Liver (tissue), 3 donors: ENCODE results near the gene HNRNPH3.

Source experiments
- CTCF ChIP-seq: fragments of 150-350 bp; IDR thresholded peaks from 2 replicates; pipeline ENCODE4 v1.5.1; 2017; ENCODE audit warnings: improper control_type of control experiment, low read depth, low read length; ENCODE audit not compliant: missing input control
- JUND ChIP-seq, 2 donors: IDR thresholded peaks; 2 replicates each; pipeline ENCODE4 v1.6.1; 2016; ENCODE audit warnings: antibody characterized with exemption in 2 of 2
- RAD21 ChIP-seq, 2 donors: IDR thresholded peaks; 2 replicates each; pipeline ENCODE4 v1.6.1; 2016; ENCODE audit warnings: antibody characterized with exemption in 2 of 2, mild to moderate bottlenecking in 2 of 2
- REST ChIP-seq: IDR thresholded peaks from 2 replicates; pipeline ENCODE4 v1.6.1; 2016; ENCODE audit warnings: antibody characterized with exemption, mild to moderate bottlenecking
- RXRA ChIP-seq, 2 donors: IDR thresholded peaks; 2 replicates each; pipeline ENCODE4 v1.6.1; 2017 to 2018; ENCODE audit warnings: antibody characterized with exemption in 2 of 2, mild to moderate bottlenecking in 1 of 2
- SP1 ChIP-seq: IDR thresholded peaks from 2 replicates; pipeline ENCODE4 v1.6.1; 2018; ENCODE audit warnings: antibody characterized with exemption, mild to moderate bottlenecking
- TAF1 ChIP-seq: conservative IDR thresholded peaks from 2 replicates; pipeline ENCODE4 v1.6.1; 2016; ENCODE audit warnings: antibody characterized with exemption, mild to moderate bottlenecking
- YY1 ChIP-seq: IDR thresholded peaks from 2 replicates; pipeline ENCODE4 v1.6.1; 2016; ENCODE audit warnings: antibody characterized with exemption, mild to moderate bottlenecking
- ZBTB33 ChIP-seq: IDR thresholded peaks from 2 replicates; pipeline ENCODE4 v1.6.1; 2016; ENCODE audit warnings: antibody characterized with exemption
- TF ChIP-seq, protein P1 (sequence below): IDR thresholded peaks from 2 replicates; pipeline ENCODE4 v1.6.1; 2016; ENCODE audit warnings: antibody characterized with exemption
- donor health status: healthy.
- donor health status: healthy.

- TF ChIP-seq CTCF (no peak), SP1 (no peak), RAD21 (IDR thresholded peaks at IDR 0.05) (no peak), REST (no peak), RXRA (IDR thresholded peaks at IDR 0.05) (no peak), YY1 (no peak), ZBTB33 (no peak), TAF1 (no peak), JUND (IDR thresholded peaks at IDR 0.05) (no peak)
- TF ChIP-seq, protein P1, sequence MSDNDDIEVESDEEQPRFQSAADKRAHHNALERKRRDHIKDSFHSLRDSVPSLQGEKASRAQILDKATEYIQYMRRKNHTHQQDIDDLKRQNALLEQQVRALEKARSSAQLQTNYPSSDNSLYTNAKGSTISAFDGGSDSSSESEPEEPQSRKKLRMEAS, result no peak
Measured at GRCh38 chr10:68302871-68303270, 29.0 kb upstream of the HNRNPH3 start.
